RWPE2 (cell line): ENCODE data around the gene MCM3AP.

ENCODE experiments used
- ATAC-seq: fragments of 200-7000 bp; cut with Tn5 transposase; 3 replicates; pipeline ENCODE4 v1.9.1; 2021; ENCODE audit warnings: low read depth
- DNase-seq: peaks from one replicate; pipeline ENCODE4 v3.0.0-alpha.2; 2020; ENCODE audit warnings: low spot score
- H3K27ac ChIP-seq: fragments of 450-650 bp; 2 replicates; pipeline ENCODE4 v1.5.1; 2017; ENCODE audit warnings: mild to moderate bottlenecking; ENCODE audit not compliant: poor library complexity, severe bottlenecking
- H3K27me3 ChIP-seq: fragments of 250-450 bp; sonication (Bioruptor Pico); 2 replicates; pipeline ENCODE4 v1.5.1; 2021; ENCODE audit warnings: mild to moderate bottlenecking, moderate library complexity; ENCODE audit not compliant: insufficient read depth, poor library complexity, severe bottlenecking
- H3K36me3 ChIP-seq: fragments of 250-450 bp; sonication (Bioruptor Pico); 2 replicates; pipeline ENCODE4 v1.5.1; 2020; ENCODE audit warnings: low read depth, mild to moderate bottlenecking, moderate library complexity
- H3K4me1 ChIP-seq: fragments of 250-450 bp; sonication (Bioruptor Pico); 2 replicates; pipeline ENCODE4 v1.5.1; 2021; ENCODE audit warnings: mild to moderate bottlenecking, moderate library complexity; ENCODE audit not compliant: insufficient read depth, poor library complexity, severe bottlenecking
- H3K4me3 ChIP-seq: fragments of 250-450 bp; sonication (Bioruptor Pico); 2 replicates; pipeline ENCODE4 v1.5.1; 2021; ENCODE audit warnings: mild to moderate bottlenecking, moderate library complexity; ENCODE audit not compliant: severe bottlenecking
- H3K9me3 ChIP-seq: fragments of 250-450 bp; sonication (Bioruptor Pico); 2 replicates; pipeline ENCODE4 v1.5.1; 2021; ENCODE audit warnings: mild to moderate bottlenecking, moderate library complexity; ENCODE audit not compliant: severe bottlenecking
- TF ChIP-seq, protein P1 (sequence below): fragments of 450-650 bp; IDR thresholded peaks from one replicate; pipeline ENCODE4 v1.5.1; 2017; ENCODE audit warnings: mild to moderate bottlenecking, moderate library complexity; ENCODE audit not compliant: poor library complexity, severe bottlenecking

The MCM3AP gene

DNA sequence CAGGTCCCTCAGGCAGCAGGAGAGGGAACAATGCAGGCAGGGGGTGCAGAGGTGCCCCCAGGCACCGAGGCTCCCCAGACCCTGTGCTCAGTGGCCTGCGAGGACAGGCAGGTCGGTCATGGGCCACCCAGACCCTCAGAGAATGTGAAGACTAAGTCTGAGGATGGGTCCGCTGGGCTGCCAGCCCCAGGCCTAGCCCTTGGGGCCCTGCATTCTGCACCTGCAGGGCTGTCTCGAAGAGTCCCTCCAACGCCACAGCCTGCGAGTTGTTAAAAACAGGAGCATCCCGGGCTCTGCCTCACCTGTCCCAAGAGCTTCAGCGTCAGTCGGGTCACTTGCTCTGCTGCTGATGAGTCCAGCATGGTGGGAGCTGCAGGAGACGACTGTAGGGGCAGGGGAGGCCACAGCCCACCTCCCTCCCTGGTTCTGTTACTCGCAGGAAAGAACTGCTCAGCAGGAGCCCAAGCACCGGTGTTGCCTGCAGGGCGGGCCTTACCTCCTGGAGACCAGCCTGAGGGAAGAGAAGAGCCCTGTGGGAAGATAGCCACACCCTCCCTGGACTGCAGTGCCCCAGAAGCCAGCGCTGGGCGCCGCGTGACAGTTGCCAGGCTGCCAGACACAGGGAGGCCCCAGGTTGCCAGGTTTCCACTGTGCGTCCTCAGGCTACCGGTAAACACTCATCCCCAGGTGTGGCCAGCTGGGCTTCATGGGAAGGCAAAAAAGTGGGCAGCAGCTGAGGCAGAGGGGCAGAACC, 32.5 kb upstream of the MCM3AP start:
- ATAC-seq: peak; percentile 23
- TF ChIP-seq, protein P1, sequence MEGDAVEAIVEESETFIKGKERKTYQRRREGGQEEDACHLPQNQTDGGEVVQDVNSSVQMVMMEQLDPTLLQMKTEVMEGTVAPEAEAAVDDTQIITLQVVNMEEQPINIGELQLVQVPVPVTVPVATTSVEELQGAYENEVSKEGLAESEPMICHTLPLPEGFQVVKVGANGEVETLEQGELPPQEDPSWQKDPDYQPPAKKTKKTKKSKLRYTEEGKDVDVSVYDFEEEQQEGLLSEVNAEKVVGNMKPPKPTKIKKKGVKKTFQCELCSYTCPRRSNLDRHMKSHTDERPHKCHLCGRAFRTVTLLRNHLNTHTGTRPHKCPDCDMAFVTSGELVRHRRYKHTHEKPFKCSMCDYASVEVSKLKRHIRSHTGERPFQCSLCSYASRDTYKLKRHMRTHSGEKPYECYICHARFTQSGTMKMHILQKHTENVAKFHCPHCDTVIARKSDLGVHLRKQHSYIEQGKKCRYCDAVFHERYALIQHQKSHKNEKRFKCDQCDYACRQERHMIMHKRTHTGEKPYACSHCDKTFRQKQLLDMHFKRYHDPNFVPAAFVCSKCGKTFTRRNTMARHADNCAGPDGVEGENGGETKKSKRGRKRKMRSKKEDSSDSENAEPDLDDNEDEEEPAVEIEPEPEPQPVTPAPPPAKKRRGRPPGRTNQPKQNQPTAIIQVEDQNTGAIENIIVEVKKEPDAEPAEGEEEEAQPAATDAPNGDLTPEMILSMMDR: no peak
- Histone ChIP-seq H3K27me3 (no peaks in the 10 kb centered on the region), H3K4me1 (peaks cover 6% of the 10 kb centered on the region), H3K9me3 (no peaks in the 10 kb centered on the region), H3K27ac (no peak overlapping the region), H3K36me3 (peaks cover 12% of the 10 kb centered on the region), H3K4me3 (no peak overlapping the region)
- DNase-seq: no peak

DNA sequence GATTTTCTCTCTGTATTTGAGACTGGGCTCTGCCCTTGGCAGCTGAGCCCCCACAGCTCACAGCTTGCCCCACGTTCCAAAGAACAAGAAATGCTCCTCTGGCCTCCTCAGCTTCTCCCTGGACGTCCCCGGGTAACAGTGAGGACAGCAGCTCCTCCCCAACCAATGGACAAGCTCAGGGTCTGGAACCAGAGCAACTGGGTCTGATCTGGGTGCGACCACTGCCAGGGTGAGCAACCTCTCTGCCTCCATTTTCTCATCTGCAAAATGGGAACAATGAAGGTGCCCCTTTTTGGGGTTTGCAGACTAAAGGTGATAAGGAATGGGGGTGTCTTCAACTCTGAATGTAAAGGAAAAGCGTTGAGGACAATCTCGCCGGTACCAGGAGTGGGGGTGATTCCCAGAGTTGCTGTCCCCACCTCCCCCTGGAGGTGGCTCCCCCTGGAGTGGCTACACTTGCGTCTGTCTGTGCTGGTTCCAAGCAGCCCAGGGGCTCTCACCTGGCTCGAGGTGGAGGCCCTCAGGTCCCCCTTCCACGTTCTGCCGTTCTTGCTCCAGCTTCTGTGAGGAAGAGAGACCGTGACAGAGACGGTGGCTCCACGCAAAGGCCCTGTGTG, 31.4 kb upstream of the MCM3AP start:
- Histone ChIP-seq H3K27me3 (no peaks in the 10 kb centered on the region), H3K4me1 (peaks cover 6% of the 10 kb centered on the region), H3K4me3 (no peak overlapping the region), H3K27ac (no peak overlapping the region), H3K9me3 (no peaks in the 10 kb centered on the region), H3K36me3 (peaks cover 7% of the 10 kb centered on the region; the same call in 1 of the 2 replicates)
- TF ChIP-seq, protein P1: no peak
- ATAC-seq (no peak), DNase-seq (no peak)

DNA sequence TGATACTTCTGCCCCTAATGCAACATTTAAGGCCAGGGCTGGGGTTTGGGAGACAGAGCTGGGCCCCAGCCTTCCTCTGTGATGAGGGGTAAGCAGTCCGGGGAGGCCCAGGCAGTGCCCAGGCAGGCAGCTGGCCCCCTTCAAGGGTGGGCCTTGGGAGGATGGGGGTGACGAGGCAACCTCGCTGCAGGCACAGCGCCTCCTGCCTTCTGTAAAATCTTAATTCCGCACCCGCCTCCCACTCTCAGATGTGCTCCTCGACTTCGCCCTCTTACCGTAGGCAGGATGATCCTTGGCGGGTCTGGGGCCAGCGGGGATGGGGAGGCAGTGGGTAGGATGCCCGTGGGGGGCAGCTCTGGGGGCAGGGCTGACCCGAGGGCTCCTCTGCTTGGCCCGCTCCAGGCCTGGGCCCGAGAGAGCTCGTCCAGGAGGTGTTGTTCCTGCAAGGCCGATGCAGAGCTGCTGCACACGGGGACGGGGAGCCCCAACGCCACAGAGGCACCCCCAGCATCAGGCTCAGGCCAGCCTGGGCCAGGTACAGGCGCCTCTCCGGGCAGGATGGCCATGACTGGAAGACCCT, 29.1 kb upstream of the MCM3AP start:
- Histone ChIP-seq H3K36me3 (peaks cover 13% of the 10 kb centered on the region), H3K27me3 (no peaks in the 10 kb centered on the region), H3K27ac (no peak overlapping the region), H3K4me1 (no peaks in the 10 kb centered on the region), H3K9me3 (no peaks in the 10 kb centered on the region), H3K4me3 (no peak overlapping the region)
- TF ChIP-seq, protein P1: no peak
- ATAC-seq (no peak), DNase-seq (no peak)

DNA sequence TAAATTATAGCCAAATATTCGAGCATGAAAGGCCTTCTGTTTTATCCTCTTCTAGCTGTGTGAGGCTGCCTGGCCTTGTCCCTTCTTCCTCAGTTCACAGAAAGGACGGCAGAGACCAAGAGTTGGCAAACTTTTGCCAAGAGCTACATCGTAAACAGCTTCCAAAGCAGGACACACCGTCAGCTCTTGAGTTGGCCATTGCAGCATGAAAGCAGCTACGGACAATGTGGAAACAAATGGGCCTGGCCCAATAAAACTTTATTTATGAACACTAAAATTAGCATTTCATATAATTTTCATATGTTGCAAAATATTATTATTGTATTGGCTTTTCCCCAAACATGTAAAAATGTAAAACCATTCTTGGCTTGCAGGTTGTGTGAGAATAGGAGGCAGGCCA, 27.5 kb upstream of the MCM3AP start:
- Histone ChIP-seq H3K36me3 (peaks cover 27% of the 10 kb centered on the region), H3K27ac (no peak overlapping the region), H3K4me1 (no peaks in the 10 kb centered on the region), H3K4me3 (no peak overlapping the region), H3K9me3 (no peaks in the 10 kb centered on the region), H3K27me3 (no peaks in the 10 kb centered on the region)
- DNase-seq (no peak), ATAC-seq (no peak)
- TF ChIP-seq, protein P1: no peak
